ENCODE measurements around the gene PPP1R16B.
A peak's percentile ranks its signal among the peaks of the same experiment; 100 is the strongest.
"Not testable (repeated sequence)": the region's sequence is repeated elsewhere in the genome, so short reads cannot be mapped to it uniquely, and the experiment has no call there.

The PPP1R16B gene

DNA sequence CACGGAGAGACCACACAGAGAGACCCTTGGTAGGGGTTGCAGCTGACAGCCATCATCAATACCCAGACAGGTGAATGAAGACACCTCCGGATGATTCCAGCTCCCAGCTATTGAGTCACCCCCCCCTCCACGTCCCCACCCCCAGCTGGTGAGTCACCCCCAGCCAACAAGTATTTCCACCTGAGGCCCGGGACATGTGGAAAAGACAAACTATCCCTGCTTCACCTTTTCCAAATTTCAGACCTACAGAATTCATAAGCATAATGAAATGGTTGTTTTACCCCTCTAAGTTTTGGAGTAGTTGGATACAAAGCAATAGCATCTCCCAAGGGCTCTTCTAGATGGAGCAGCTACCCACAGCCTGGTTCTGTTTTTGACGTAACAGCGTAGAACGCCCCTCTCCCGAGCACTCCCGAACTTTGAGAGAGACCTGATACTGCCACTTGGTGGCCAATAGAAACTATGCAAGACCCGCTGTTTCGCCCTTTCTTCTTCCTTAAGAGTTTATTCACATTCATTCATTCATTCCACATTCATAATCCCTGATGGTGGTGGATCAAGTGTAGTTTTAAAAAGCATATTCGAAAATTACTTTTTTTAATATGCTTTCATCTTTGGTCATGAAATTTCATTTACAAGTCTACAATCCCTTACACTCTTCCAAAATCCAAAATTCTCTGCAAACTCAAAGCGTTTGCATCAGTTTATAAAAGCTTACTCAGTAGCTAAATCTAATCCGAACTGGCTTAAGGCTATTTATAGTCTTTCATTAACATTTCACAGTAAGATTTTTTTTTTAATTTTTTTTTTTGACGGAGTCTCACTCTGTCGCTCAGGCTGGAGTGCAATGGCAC is 15.1 kb upstream of the PPP1R16B start:
- DNase-seq (ENCODE audit: low spot score), result no peak
- TF ChIP-seq, protein P1, sequence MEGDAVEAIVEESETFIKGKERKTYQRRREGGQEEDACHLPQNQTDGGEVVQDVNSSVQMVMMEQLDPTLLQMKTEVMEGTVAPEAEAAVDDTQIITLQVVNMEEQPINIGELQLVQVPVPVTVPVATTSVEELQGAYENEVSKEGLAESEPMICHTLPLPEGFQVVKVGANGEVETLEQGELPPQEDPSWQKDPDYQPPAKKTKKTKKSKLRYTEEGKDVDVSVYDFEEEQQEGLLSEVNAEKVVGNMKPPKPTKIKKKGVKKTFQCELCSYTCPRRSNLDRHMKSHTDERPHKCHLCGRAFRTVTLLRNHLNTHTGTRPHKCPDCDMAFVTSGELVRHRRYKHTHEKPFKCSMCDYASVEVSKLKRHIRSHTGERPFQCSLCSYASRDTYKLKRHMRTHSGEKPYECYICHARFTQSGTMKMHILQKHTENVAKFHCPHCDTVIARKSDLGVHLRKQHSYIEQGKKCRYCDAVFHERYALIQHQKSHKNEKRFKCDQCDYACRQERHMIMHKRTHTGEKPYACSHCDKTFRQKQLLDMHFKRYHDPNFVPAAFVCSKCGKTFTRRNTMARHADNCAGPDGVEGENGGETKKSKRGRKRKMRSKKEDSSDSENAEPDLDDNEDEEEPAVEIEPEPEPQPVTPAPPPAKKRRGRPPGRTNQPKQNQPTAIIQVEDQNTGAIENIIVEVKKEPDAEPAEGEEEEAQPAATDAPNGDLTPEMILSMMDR (IDR thresholded peaks at IDR 0.05; ENCODE audit: extremely low read depth, insufficient read depth, missing control alignments), result peak; percentile 43

GRCh38 chr20:38791291-38791690 is 14.2 kb upstream of the PPP1R16B start:
- DNase-seq (ENCODE audit: low spot score), result no peak
- TF ChIP-seq, protein P1 (IDR thresholded peaks at IDR 0.05; ENCODE audit: extremely low read depth, insufficient read depth, missing control alignments), result no peak
- in situ Hi-C loops (cut with MboI; ENCODE audit: low pct_unique_long_range_greater_than_20kb, low sequenced_read_pairs, unreplicated experiment), result no loop called here

More for the DNA sequence above, 15.1 kb upstream of the PPP1R16B start:
- in situ Hi-C loops (cut with MboI; ENCODE audit: low pct_unique_long_range_greater_than_20kb, low sequenced_read_pairs, unreplicated experiment), result no loop called here

DNA sequence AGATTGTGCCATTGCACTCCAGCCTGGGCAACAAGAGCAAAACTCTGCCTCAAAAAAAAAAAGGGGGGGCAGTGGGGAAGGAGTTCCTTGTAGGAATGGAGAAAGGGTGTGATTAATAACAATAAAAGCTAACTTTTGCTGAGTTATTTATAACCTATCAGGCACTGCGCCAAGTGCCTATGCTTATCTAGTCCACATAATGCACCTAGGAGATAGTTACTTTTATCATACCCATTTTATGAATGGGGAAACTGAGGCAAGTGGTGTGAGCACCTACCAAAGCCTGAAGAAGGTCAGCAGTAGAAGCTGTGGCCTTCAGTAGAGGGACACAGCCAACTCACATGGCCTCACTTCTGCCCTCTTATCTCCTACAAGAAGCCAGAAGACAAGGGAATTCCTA is 13.6 kb upstream of the PPP1R16B start:
- in situ Hi-C loops (cut with MboI; ENCODE audit: low pct_unique_long_range_greater_than_20kb, low sequenced_read_pairs, unreplicated experiment), result no loop called here
- TF ChIP-seq, protein P1 (IDR thresholded peaks at IDR 0.05; ENCODE audit: extremely low read depth, insufficient read depth, missing control alignments), result no peak
- no peak for DNase-seq (ENCODE audit: low spot score)

DNA sequence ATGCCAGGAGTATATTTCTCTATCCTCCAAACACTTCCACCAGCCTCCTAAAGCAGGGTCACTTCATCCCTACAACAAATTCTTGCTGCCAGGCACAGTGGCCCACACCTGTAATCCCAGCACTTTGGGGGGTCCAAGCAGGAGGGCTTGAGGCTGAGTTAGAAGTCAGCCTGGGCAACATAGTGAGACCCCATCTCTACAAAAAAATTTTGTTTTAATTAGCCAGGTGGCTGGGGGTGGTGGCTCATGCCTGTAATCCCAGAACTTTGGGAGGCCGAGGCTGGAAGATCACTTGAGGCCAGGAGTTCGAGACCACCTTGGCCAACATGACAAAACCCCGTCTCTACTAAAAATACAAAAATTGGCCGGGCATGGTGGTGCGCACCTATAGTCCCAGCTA is 11.4 kb upstream of the PPP1R16B start:
- in situ Hi-C loops (cut with MboI; ENCODE audit: low pct_unique_long_range_greater_than_20kb, low sequenced_read_pairs, unreplicated experiment); DNase-seq (ENCODE audit: low spot score): not testable (repeated sequence)

DNA sequence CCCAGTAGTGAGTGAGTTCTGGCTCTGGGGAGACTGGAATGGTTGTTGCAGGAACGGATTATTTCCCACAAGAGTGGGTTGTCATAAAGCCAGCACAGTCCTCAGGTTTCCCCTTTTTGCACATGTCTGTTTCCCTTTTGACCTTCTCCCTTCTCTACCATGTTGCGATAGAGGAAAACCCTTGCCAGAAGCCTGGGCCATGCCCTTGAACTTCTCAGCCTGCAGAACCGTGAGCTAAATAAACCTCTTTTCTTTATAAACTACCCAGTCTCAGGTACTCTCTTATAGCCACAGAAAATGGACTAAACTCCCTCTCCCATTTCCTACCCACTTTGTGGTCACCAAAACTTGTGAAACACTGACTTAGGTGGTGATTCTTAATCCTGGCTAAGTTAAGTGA is 7.2 kb upstream of the PPP1R16B start:
- in situ Hi-C loops (cut with MboI; ENCODE audit: low pct_unique_long_range_greater_than_20kb, low sequenced_read_pairs, unreplicated experiment), result no loop called here
- DNase-seq (ENCODE audit: low spot score), result no peak
- TF ChIP-seq, protein P1 (IDR thresholded peaks at IDR 0.05; ENCODE audit: extremely low read depth, insufficient read depth, missing control alignments), result no peak

- in situ Hi-C loops (cut with MboI; ENCODE audit: low pct_unique_long_range_greater_than_20kb, low sequenced_read_pairs, unreplicated experiment), result no loop called here
- TF ChIP-seq, protein P1 (IDR thresholded peaks at IDR 0.05; ENCODE audit: extremely low read depth, insufficient read depth, missing control alignments), result no peak
- no peak for DNase-seq (ENCODE audit: low spot score)
These were observed 6.3 kb upstream of the PPP1R16B start for GRCh38 chr20:38799203-38799602.

DNA sequence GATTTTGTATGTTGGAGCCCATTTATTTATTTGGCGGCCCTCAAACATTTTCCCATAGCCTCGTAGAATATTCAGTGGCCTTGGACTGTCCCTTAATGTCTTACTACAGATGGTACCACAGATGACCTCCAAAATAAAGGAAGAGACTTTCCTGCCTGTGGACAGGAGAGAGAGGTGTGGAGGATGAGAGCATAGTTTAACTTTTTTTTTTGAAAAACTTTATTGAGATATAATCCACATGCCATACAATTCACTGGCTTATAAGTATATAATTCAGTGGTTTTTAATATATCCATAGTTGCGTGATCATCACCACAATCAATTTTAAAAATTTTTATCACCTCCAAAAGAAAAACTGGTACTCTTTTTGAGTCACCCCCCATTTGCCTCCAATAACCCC is 4.6 kb upstream of the PPP1R16B start:
- TF ChIP-seq, protein P1 (IDR thresholded peaks at IDR 0.05; ENCODE audit: extremely low read depth, insufficient read depth, missing control alignments), result no peak
- DNase-seq (ENCODE audit: low spot score), result no peak
- in situ Hi-C loops (cut with MboI; ENCODE audit: low pct_unique_long_range_greater_than_20kb, low sequenced_read_pairs, unreplicated experiment), result no loop called here
